Measurements from ENCODE around the gene HPDL.

Gene HPDL

GRCh38 chr1:45348020-45348419, 21.3 kb downstream of the HPDL start:
- TF ChIP-seq CTCF (IDR thresholded peaks at IDR 0.05; ENCODE audit: insufficient read depth, low read length, poor library complexity, severe bottlenecking) (no peak), EZH2phosphoT487 (conservative IDR thresholded peaks at IDR 0.05; ENCODE audit: low read length) (no peak)
- Histone ChIP-seq H4K20me1 (ENCODE audit: low read depth, low read length) (no peaks in the 10 kb centered on the region), H3K9ac (ENCODE audit: low read length) (no peak overlapping the region), H3K4me3 (ENCODE audit: insufficient read depth, low read length, poor library complexity, severe bottlenecking) (no peak overlapping the region), H3K79me2 (ENCODE audit: insufficient read depth, low read length) (no peaks in the 10 kb centered on the region), H3K36me3 (ENCODE audit: low read length) (peaks cover 5% of the 10 kb centered on the region; the same call in 1 of the 2 replicates), H3K4me2 (ENCODE audit: low read depth, low read length, poor library complexity, severe bottlenecking) (no peak overlapping the region), H3K27me3 (ENCODE audit: low read length) (no peaks in the 10 kb centered on the region), H3F3A (ENCODE audit: insufficient read depth) (0 out of 2 replicates have a peak, but pooled peaks cover 9% of the 10 kb centered on the region), H2AFZ (ENCODE audit: low read depth, low read length, severe bottlenecking) (no peak overlapping the region), H3K9me3 (ENCODE audit: insufficient read depth, low read length) (no peaks in the 10 kb centered on the region), H3K9me2 (replicated peaks; ENCODE audit: insufficient read depth, low read length) (no peaks in the 10 kb centered on the region), H3K27ac (ENCODE audit: low read depth, low read length) (no peak overlapping the region)

GRCh38 chr1:45348609-45348965, 21.9 kb downstream of the HPDL start:
- H3K36me3 ChIP-seq (ENCODE audit: low read length): peaks cover 3% of the 10 kb centered on the region; the same call in 1 of the 2 replicates
- H3K4me2 ChIP-seq (ENCODE audit: low read depth, low read length, poor library complexity, severe bottlenecking): no peak overlapping the region
- H3K4me3 ChIP-seq (ENCODE audit: insufficient read depth, low read length, poor library complexity, severe bottlenecking): no peak overlapping the region
- no peaks in the 10 kb centered on the region for H3K27me3 ChIP-seq (ENCODE audit: low read length)
- H3K27ac ChIP-seq (ENCODE audit: low read depth, low read length): no peak overlapping the region
- H3K9me2 ChIP-seq (replicated peaks; ENCODE audit: insufficient read depth, low read length): no peaks in the 10 kb centered on the region
- no peaks in the 10 kb centered on the region for H3K9me3 ChIP-seq (ENCODE audit: insufficient read depth, low read length)
- H3K79me2 ChIP-seq (ENCODE audit: insufficient read depth, low read length): no peaks in the 10 kb centered on the region
- H2AFZ ChIP-seq (ENCODE audit: low read depth, low read length, severe bottlenecking): no peak overlapping the region
- no peaks in the 10 kb centered on the region for H4K20me1 ChIP-seq (ENCODE audit: low read depth, low read length)
- H3F3A ChIP-seq (ENCODE audit: insufficient read depth): 0 out of 2 replicates have a peak, but pooled peaks cover 9% of the 10 kb centered on the region
- no peak overlapping the region for H3K9ac ChIP-seq (ENCODE audit: low read length)
- TF ChIP-seq CTCF (IDR thresholded peaks at IDR 0.05; ENCODE audit: insufficient read depth, low read length, poor library complexity, severe bottlenecking) (no peak), EZH2phosphoT487 (conservative IDR thresholded peaks at IDR 0.05; ENCODE audit: low read length) (no peak)

- H3K9me2 ChIP-seq (replicated peaks; ENCODE audit: insufficient read depth, low read length): no peaks in the 10 kb centered on the region
- no peak overlapping the region for H2AFZ ChIP-seq (ENCODE audit: low read depth, low read length, severe bottlenecking)
- no peaks in the 10 kb centered on the region for H3K36me3 ChIP-seq (ENCODE audit: low read length)
- no peak overlapping the region for H3K4me3 ChIP-seq (ENCODE audit: insufficient read depth, low read length, poor library complexity, severe bottlenecking)
- H3K9ac ChIP-seq (ENCODE audit: low read length): no peak overlapping the region
- no peak for TF ChIP-seq CTCF (IDR thresholded peaks at IDR 0.05; ENCODE audit: insufficient read depth, low read length, poor library complexity, severe bottlenecking)
- no peak for TF ChIP-seq EZH2phosphoT487 (conservative IDR thresholded peaks at IDR 0.05; ENCODE audit: low read length)
- H3K79me2 ChIP-seq (ENCODE audit: insufficient read depth, low read length): no peaks in the 10 kb centered on the region
- H3K9me3 ChIP-seq (ENCODE audit: insufficient read depth, low read length): no peaks in the 10 kb centered on the region
- no peak overlapping the region for H3K27ac ChIP-seq (ENCODE audit: low read depth, low read length)
- 0 out of 2 replicates have a peak, but pooled peaks cover 9% of the 10 kb centered on the region for H3F3A ChIP-seq (ENCODE audit: insufficient read depth)
- no peak overlapping the region for H3K4me2 ChIP-seq (ENCODE audit: low read depth, low read length, poor library complexity, severe bottlenecking)
- no peaks in the 10 kb centered on the region for H4K20me1 ChIP-seq (ENCODE audit: low read depth, low read length)
- no peaks in the 10 kb centered on the region for H3K27me3 ChIP-seq (ENCODE audit: low read length)
These were observed 22.4 kb downstream of the HPDL start for GRCh38 chr1:45348966-45349677.

All from SU-DHL-6 (cell line).